Caco-2 (cell line): ENCODE results near the gene APOA1. TPM values are rescaled to one million over a fixed set of nuclear protein-coding genes. Genes with fewer than 3 reads are reported as not detected.
A peak's percentile ranks its signal among the peaks of the same experiment; 100 is the strongest.

Source experiments
- BruUV-seq: library from RNA; stranded (reverse); fragments of 400-500 nt; replicated peaks from 2 replicates; lab custom pipeline; 2021; lab: Mats Ljungman, UMichigan
- CTCF ChIA-PET: fragments of 300-600 bp; sonication (Branson Sonifier 250); formaldehyde crosslinking; loops from one replicate; lab custom pipeline; 2022; ENCODE audit warnings: antibody characterized with exemption; lab: Charles Lee
- POLR2A ChIA-PET: fragments of 300-600 bp; sonication (Branson Sonifier 250); formaldehyde crosslinking; loops from one replicate; lab custom pipeline; 2022; ENCODE audit warnings: antibody characterized with exemption; lab: Charles Lee
- DNase-seq, 2 experiments: peaks; one replicate each; pipeline versions ENCODE4 v3.0.0 to v3.0.0-alpha.2; 2020 to 2022
- H3K27me3 ChIP-seq: replicated peaks from 2 replicates; pipeline ENCODE4 v1.6.0; 2011; ENCODE audit warnings: low read length; ENCODE audit not compliant: control insufficient read depth, insufficient read depth
- H3K36me3 ChIP-seq: 2 replicates; pipeline ENCODE4 v1.5.1; 2011; ENCODE audit warnings: low read length; ENCODE audit not compliant: control insufficient read depth, insufficient read depth
- H3K4me1 ChIP-seq: fragments of 250-450 bp; sonication (Bioruptor Pico); 2 replicates; pipeline ENCODE4 v1.5.1; 2020; ENCODE audit warnings: mild to moderate bottlenecking
- H3K4me3 ChIP-seq: 2 replicates; pipeline ENCODE4 v1.5.1; 2011; ENCODE audit warnings: low read depth, mild to moderate bottlenecking, control low read depth, low read length
- H3K9me3 ChIP-seq: fragments of 250-450 bp; sonication (Bioruptor Pico); 2 replicates; pipeline ENCODE4 v1.5.1; 2020; ENCODE audit warnings: mild to moderate bottlenecking, moderate library complexity
- H3K27ac Mint-ChIP-seq: one replicate; pipeline ENCODE4 v1.8.0; 2022; ENCODE audit warnings: mixed read lengths; ENCODE audit not compliant: unreplicated experiment
- H3K27me3 Mint-ChIP-seq: one replicate; pipeline ENCODE4 v1.8.0; 2022; ENCODE audit warnings: mixed read lengths; ENCODE audit not compliant: insufficient read depth, unreplicated experiment
- H3K36me3 Mint-ChIP-seq: one replicate; pipeline ENCODE4 v1.8.0; 2022; ENCODE audit warnings: mild to moderate bottlenecking, mixed read lengths; ENCODE audit not compliant: insufficient read depth, unreplicated experiment
- H3K4me1 Mint-ChIP-seq: one replicate; pipeline ENCODE4 v1.8.0; 2022; ENCODE audit warnings: low read depth, mixed read lengths; ENCODE audit not compliant: unreplicated experiment
- H3K4me3 Mint-ChIP-seq: one replicate; pipeline ENCODE4 v1.8.0; 2022; ENCODE audit warnings: mild to moderate bottlenecking, moderate library complexity, mixed read lengths; ENCODE audit not compliant: unreplicated experiment
- H3K9me3 Mint-ChIP-seq: one replicate; pipeline ENCODE4 v1.8.0; 2022; ENCODE audit warnings: mixed read lengths; ENCODE audit not compliant: unreplicated experiment
- CTCF ChIP-seq, 2 experiments: fragments of 200-600 bp in 1 of 2; IDR thresholded peaks; 1 replicate in 1 of 2; 2 replicates in 1 of 2; pipeline versions ENCODE4 v1.5.1 to v1.8.0; 2011 to 2022; ENCODE audit warnings: antibody characterized with exemption in 1 of 2, control low read depth in 1 of 2, inconsistent platforms in 1 of 2, low read depth in 1 of 2, low read length in 1 of 2, mild to moderate bottlenecking in 1 of 2, moderate library complexity in 1 of 2; ENCODE audit not compliant: insufficient read depth in 1 of 2, severe bottlenecking in 1 of 2, unreplicated experiment in 1 of 2
- intact Hi-C: fragments of 100-400 bp; cut with micrococcal nuclease; formaldehyde crosslinking; loops from one replicate; pipeline ENCODE4 v1.10.0; 2022; ENCODE audit not compliant: unreplicated experiment
- total RNA-seq: library from RNA; stranded (reverse); gene quantifications from 2 replicates; pipeline ENCODE4 v1.2.3, GENCODE V29; 2022

Gene APOA1
- total RNA-seq, 1 experiment from 2014 or later = 913 TPM

GRCh38 chr11:116857316-116857715 is 19.9 kb upstream of the APOA1 start:
- no peak overlapping the region for H3K4me3 ChIP-seq

DNA sequence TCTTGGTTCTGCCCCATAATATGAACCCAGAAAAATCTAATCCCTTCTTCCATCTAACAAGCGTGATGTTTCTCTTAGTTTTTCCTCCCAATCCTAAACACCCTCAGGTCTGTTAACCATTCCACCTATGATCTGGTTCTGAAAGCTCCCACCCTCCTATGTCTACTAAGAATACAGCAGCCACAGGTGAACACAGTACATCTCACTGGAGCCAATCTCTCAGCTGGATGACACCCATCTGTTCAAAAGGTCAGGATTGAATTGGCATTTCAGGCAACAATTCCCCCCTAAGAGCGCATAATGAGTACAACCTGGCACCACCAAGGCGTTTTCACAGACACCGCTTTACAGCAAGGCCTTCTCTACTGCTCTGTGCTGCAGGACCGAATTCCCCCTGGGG is 19.0 kb upstream of the APOA1 start:
- intact Hi-C loops = no loop called here
- no peaks in the 10 kb centered on the region for H3K27me3 ChIP-seq
- no peak for TF ChIP-seq CTCF (IDR thresholded peaks at IDR 0.05; ENCODE audit: insufficient read depth in 1 of 2, low read depth in 1 of 2, low read length in 1 of 2, severe bottlenecking in 1 of 2, unreplicated experiment in 1 of 2)
- DNase-seq = no peak
- POLR2A ChIA-PET = no interaction called here
- H3K9me3 ChIP-seq = no peaks in the 10 kb centered on the region
- Mint-ChIP-seq H3K4me3 (no peak overlapping the region), H3K27ac (no peak overlapping the region), H3K9me3 (no peaks in the 10 kb centered on the region), H3K4me1 (peaks cover 6% of the 10 kb centered on the region), H3K36me3 (peaks cover 72% of the 10 kb centered on the region), H3K27me3 (no peaks in the 10 kb centered on the region)
- no peak overlapping the region for H3K4me3 ChIP-seq
- peaks cover 15% of the 10 kb centered on the region for H3K36me3 ChIP-seq
- no TSS peak for BruUV-seq
- peaks cover 5% of the 10 kb centered on the region; the same call in 1 of the 2 replicates for H3K4me1 ChIP-seq
- CTCF ChIA-PET = interaction anchor here (0.6 to 1.1 kb wide), 4 partner anchors 21 to 114 kb away, joined by 3 to 4 read pairs (median 3); partner anchors contain the start of gene APOA5

More at GRCh38 chr11:116857316-116857715, 19.9 kb upstream of the APOA1 start:
- POLR2A ChIA-PET = no interaction called here
- BruUV-seq = TSS peak; percentile 13
- Histone ChIP-seq H3K36me3 (peaks cover 17% of the 10 kb centered on the region), H3K27me3 (no peaks in the 10 kb centered on the region), H3K4me1 (peaks cover 5% of the 10 kb centered on the region; the same call in 1 of the 2 replicates), H3K9me3 (no peaks in the 10 kb centered on the region)
- Mint-ChIP-seq H3K9me3 (no peaks in the 10 kb centered on the region), H3K4me3 (no peak overlapping the region), H3K27me3 (no peaks in the 10 kb centered on the region), H3K36me3 (peaks cover 78% of the 10 kb centered on the region), H3K4me1 (peaks cover 6% of the 10 kb centered on the region), H3K27ac (no peak overlapping the region)
- DNase-seq = no peak
- CTCF ChIA-PET = no interaction called here
- TF ChIP-seq CTCF (IDR thresholded peaks at IDR 0.05; ENCODE audit: insufficient read depth in 1 of 2, low read depth in 1 of 2, low read length in 1 of 2, severe bottlenecking in 1 of 2, unreplicated experiment in 1 of 2) = no peak
- intact Hi-C loops = no loop called here

GRCh38 chr11:116855413-116855812 is 18.0 kb upstream of the APOA1 start:
- intact Hi-C loops = no loop called here
- Mint-ChIP-seq H3K36me3 (peaks cover 65% of the 10 kb centered on the region), H3K4me3 (no peak overlapping the region), H3K27me3 (no peaks in the 10 kb centered on the region), H3K9me3 (no peaks in the 10 kb centered on the region), H3K4me1 (peaks cover 7% of the 10 kb centered on the region), H3K27ac (no peak overlapping the region)
- H3K4me1 ChIP-seq = peaks cover 5% of the 10 kb centered on the region; the same call in 1 of the 2 replicates
- peaks cover 13% of the 10 kb centered on the region for H3K36me3 ChIP-seq
- CTCF ChIA-PET = interaction anchor here (0.6 to 1.1 kb wide), 4 partner anchors 63 to 1940 kb away, joined by 3 to 6 read pairs (median 3); partner anchors contain the start of gene APOA5
- BruUV-seq = no TSS peak
- no peaks in the 10 kb centered on the region for H3K27me3 ChIP-seq
- no peak for TF ChIP-seq CTCF (IDR thresholded peaks at IDR 0.05; ENCODE audit: insufficient read depth in 1 of 2, low read depth in 1 of 2, low read length in 1 of 2, severe bottlenecking in 1 of 2, unreplicated experiment in 1 of 2)
- POLR2A ChIA-PET = no interaction called here
- no peak overlapping the region for H3K4me3 ChIP-seq
- H3K9me3 ChIP-seq = no peaks in the 10 kb centered on the region
- DNase-seq = no peak
